ENCODE results near the gene MFSD2A.
"Not testable (repeated sequence)": the region's sequence is repeated elsewhere in the genome, so short reads cannot be mapped to it uniquely, and the experiment has no call there.

Gene MFSD2A

GRCh38 chr1:39940980-39941871 lies 13.7 kb upstream of the MFSD2A start:
- no peak for DNase-seq

GRCh38 chr1:39943471-39944290 lies 11.3 kb upstream of the MFSD2A start:
- no peak for DNase-seq

GRCh38 chr1:39944410-39945112 lies 10.4 kb upstream of the MFSD2A start:
- no peak for DNase-seq

- DNase-seq = no peak
Observed at GRCh38 chr1:39946216-39946615, 8.7 kb upstream of the MFSD2A start.

- no peak for DNase-seq
Observed at GRCh38 chr1:39947260-39947659, 7.7 kb upstream of the MFSD2A start.

- DNase-seq = no peak
Observed at GRCh38 chr1:39949891-39950290, 5.1 kb upstream of the MFSD2A start.

- no peak for DNase-seq
Observed at GRCh38 chr1:39951926-39952325, 3.0 kb upstream of the MFSD2A start.

GRCh38 chr1:39952359-39953110 lies 2.4 kb upstream of the MFSD2A start:
- no peak for DNase-seq

GRCh38 chr1:39954324-39954869 lies 548 bp upstream of the MFSD2A start:
- DNase-seq = no peak

GRCh38 chr1:39955547-39956539 lies 898 bp downstream of the MFSD2A start:
- DNase-seq = peak; percentile 75

- DNase-seq = no peak
Observed at GRCh38 chr1:39957299-39958015, 2.5 kb downstream of the MFSD2A start.

GRCh38 chr1:39958403-39959200 lies 3.7 kb downstream of the MFSD2A start:
- DNase-seq = no peak

- DNase-seq = no peak
Observed at GRCh38 chr1:39959651-39960333, 4.8 kb downstream of the MFSD2A start.

GRCh38 chr1:39960431-39960958 lies 5.5 kb downstream of the MFSD2A start:
- DNase-seq = peak; percentile 33

- no peak for DNase-seq
Observed at GRCh38 chr1:39962450-39962825, 7.5 kb downstream of the MFSD2A start.

GRCh38 chr1:39962964-39963363 lies 8.0 kb downstream of the MFSD2A start:
- DNase-seq = not testable (repeated sequence)

- no peak for DNase-seq
Observed at GRCh38 chr1:39964552-39964951, 9.6 kb downstream of the MFSD2A start.

- DNase-seq = no peak
Observed at GRCh38 chr1:39965044-39965443, 10.1 kb downstream of the MFSD2A start.

GRCh38 chr1:39969048-39969447 lies 14.1 kb downstream of the MFSD2A start:
- DNase-seq = no peak
